Fibroblast of peridontal ligament (primary cell): ENCODE data around the gene SH2D4B.

ENCODE experiments used
- DNase-seq: peaks from one replicate; pipeline ENCODE4 v3.0.0-alpha.2; 2010; ENCODE audit errors: extremely low read depth

SH2D4B gene

DNA sequence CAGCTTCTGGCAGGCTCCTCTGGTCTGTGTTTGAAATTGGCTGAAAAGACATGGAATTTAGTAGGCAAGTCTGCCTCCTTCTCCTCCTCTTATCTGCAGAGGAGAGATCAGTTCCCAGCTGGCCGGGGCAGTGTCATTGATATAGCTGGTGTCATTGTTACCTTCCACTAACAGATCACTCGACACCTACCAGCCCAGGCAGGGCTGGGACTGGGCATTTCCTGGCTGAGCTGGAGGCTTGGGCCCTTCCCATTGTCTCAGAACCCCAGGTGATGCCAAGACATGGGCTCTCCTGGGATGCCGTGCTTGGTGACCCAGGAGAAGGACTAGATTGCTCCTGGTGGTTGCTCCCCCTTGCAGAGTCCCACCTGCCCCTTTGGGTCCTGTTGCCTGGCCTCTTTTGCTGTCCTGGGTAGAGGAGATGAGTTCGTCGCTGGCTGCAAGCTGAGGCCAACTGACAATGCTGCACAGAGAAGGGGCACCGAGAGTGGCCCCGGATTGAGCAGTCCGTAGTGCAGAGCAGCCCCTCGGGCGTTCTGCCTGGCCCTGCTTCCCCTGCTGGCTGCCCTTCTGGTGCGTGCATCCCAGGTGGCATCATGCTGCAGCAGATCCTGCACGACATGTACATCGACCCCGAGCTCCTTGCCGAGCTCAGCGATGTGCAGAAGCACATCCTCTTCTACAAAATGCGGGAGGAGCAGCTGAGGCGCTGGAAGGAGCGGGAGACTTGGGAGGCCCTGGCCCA, at the start of gene SH2D4B:
SH2D4B (plus strand) TSS at position 167 of the 745 bp plus-strand sequence; CDS start at position 597, 430 bp downstream.
- no peak for DNase-seq

DNA sequence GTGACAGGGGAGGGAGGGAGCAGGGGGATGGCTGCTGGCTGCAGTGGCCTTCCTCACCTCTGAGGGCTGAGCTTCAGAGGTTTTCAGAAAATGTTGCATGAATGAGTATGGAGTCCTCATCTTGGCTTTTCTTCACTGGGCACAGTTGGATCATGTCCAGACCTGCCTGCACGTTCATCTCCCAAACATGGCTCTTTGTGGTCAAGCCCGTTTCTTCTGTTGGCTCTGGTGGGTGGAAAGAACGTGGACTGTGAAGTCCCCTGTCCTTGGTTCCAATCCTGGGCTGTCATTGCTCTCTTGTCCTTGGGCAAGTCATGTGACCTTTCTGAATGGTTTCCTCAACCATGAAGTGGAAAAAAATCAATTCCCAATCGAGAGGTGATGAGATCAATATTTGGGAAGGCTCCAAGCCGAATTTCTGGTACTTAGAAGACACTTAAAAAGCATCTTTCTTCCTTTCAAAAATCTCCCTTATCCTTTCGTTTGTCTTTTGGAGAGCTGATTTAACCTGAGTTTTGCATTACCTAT, 49.1 kb upstream of the SH2D4B start:
- no peak for DNase-seq

- DNase-seq: no peak
Observed at GRCh38 chr10:80489371-80490112, 48.2 kb upstream of the SH2D4B start.

GRCh38 chr10:80491251-80492102, 46.2 kb upstream of the SH2D4B start:
- no peak for DNase-seq

- no peak for DNase-seq
Observed at GRCh38 chr10:80492848-80493521, 44.7 kb upstream of the SH2D4B start.

GRCh38 chr10:80493522-80494051, 44.1 kb upstream of the SH2D4B start:
- DNase-seq: peak; percentile 97

DNA sequence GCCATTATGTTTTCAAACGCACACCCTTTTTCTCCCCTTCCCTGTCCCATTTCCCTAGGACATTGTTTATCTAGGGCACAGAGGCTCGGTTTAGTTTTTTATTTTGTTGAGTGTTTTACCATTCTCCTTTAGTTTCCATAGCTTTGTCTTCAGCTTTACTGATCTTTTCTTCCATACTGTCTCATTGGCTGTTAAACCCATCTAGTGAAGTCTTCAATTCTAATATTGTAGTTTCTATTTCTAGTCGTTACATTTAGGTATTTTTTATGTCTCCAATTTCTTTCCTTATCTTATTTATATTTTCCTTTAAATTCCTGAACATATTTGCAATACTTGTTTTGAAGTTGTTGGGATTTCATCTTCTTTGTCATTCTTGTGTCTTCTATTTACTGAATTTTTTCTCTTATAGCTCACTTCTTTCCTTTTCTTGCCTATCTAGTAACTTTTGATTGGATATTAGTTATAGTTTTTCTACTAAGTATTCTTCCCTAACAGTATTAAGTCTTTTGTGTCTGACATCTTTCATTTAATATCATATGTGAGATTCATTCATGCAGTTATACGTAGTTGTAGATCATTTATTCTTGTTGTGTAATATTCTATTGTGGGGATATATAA, 41.0 kb upstream of the SH2D4B start:
- no peak for DNase-seq

GRCh38 chr10:80497187-80498077, 40.3 kb upstream of the SH2D4B start:
- DNase-seq: peak; percentile 85

GRCh38 chr10:80498078-80498832, 39.4 kb upstream of the SH2D4B start:
- no peak for DNase-seq

DNA sequence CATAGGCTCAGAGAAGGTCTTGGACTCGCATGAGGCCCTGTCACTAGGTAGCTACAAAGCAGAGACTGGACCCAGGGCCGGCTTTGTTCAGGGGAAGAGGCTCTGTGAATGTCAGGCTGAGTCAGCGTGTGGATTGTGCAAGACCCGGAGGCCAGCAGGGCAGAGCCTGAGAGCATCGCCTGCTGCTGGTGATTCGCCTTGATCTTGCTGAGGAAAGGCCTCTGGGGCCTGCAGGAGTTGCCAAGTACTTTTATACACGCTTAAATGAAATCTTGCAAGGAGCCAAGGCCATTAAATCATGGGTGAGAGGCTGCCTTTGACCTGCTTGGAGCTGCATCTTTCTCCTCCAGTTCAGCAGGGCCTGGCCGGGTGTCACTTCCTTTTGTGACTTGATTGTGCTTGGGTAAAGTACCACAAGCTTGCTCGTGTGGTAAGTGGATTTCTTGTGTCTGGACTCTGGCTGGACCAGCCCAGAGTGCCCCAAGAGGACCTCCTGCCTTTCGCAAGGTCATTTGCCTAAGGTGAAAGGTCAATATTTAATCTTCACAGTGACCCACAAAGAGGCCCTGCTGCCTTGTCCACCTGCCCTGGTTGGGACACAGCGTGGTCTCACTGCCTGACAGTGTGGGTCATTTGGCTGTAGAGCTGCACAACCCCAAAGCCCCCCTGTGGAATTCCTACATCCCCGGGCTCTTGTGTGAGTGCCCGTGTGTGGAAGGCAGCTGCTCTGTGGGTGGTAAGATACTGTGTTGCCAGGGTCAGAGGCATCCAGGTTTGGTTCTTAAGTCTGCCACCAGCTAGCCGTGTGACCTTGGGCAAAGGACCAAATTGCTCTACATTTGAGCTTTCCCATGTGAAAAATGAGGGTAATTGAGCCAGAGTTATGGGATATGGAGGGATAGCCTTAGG, 38.6 kb upstream of the SH2D4B start:
- peak; percentile 98 for DNase-seq

DNA sequence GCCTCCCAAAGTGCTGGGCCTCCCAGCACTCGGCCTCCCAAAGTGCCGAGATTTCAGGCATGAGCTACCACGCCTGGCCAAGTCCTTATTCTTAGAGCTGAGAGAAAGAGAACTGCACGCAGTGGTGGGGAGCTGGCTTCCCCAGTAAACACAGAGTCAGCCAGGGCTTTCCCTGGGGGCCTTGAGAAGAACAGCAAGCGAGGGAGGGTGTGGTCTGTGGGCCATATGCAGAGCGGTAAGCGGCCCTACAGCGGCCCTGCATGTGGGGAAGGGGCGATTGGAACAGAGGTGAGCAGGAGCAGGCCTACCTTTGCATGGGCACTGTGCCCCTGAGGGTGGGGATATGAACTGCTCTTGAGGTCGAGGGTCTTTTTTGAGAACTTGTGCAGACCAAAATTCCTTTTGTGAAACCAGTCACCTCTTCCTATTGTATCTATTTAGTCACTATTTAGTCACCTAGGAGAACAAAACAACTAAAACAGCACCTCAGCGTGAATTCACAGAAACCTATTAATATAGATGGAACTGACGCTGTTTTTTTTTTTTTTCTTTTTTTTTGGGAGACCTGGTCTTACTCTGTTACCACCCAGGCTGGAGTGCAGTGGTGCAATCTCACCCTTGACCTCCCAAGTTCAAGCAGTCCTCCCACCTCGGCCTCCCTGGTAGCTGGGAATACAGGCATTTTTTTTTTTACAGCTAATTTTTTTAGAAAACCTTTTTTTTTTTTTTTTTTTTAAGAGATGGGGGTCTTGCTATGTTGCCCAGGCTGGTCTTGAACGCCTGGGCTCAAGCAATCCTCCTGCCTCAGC, 36.9 kb upstream of the SH2D4B start:
- no peak for DNase-seq

DNA sequence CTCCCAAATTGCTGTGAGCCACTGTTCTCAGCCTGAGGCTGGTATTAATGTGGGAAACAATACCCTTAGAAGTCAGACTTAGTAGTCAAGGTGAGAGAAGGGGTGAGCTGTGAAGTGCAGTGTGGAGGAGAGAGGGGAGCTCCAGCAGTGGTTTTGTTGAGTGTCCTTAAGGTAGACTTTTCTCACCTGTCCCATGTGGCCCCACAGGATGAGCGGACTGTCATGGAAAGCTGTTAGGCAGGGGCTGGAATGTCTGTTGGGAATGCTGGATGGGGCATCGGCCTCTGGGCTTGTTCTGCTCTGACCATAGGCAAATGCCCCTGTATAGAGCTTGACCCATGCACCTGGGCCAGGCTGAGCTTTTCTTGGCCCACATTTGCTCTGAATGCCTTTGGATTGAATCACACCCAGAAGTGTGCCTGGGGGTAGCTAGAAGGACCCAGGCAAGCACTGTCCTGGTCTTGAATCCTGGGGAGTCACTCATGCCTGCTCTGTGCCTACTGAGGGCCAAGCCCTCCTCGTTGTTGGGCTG, 36.3 kb upstream of the SH2D4B start:
- DNase-seq: no peak

- DNase-seq: no peak
Observed at GRCh38 chr10:80501913-80502521, 35.7 kb upstream of the SH2D4B start.

- DNase-seq: no peak
Observed at GRCh38 chr10:80502621-80503583, 34.8 kb upstream of the SH2D4B start.

DNA sequence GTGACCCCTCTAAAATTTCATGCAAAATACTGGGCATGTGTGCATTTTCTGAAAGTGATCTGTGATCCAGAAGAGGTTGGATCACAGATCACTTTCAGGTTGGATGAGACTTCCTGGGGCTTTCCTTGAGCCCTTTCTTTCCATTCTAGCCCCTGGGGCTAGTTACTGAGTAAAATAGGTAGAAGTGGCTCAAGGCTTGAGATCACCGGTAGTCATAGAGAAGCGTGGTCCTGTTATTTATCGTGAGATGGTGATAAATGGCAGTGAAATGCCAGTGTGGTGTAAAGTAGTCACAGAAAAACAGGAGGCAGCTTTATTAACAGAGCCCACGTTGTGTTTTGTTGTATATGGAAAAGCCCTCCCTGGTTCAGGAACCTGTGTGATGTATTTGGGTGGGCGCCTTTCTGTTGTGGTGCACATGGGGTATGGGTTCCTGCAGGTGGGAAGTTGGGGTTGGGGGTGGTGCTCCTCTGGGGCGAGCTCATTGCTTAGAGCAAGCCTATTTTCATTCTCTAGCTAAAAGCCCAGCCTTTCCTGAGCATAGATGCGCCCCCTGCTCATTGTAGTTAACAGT, 34.0 kb upstream of the SH2D4B start:
- DNase-seq: no peak
